NCI-H345 treated with DMSO at 0.1 percent for 48 hours (cell line): ENCODE results near the gene GPR153.
A peak's percentile ranks its signal among the peaks of the same experiment; 100 is the strongest.

Experiments
- DNase-seq: peaks from one replicate; lab custom pipeline; 2025; ENCODE audit not compliant: unreplicated experiment; lab: John Stamatoyannopoulos, UW

GPR153 gene

GRCh38 chr1:6287029-6287428, 26.1 kb upstream of the GPR153 start:
- DNase-seq: no peak

GRCh38 chr1:6286266-6286665, 25.4 kb upstream of the GPR153 start:
- DNase-seq: no peak

- no peak for DNase-seq
These were observed 24.4 kb upstream of the GPR153 start for GRCh38 chr1:6285336-6285735.

DNA sequence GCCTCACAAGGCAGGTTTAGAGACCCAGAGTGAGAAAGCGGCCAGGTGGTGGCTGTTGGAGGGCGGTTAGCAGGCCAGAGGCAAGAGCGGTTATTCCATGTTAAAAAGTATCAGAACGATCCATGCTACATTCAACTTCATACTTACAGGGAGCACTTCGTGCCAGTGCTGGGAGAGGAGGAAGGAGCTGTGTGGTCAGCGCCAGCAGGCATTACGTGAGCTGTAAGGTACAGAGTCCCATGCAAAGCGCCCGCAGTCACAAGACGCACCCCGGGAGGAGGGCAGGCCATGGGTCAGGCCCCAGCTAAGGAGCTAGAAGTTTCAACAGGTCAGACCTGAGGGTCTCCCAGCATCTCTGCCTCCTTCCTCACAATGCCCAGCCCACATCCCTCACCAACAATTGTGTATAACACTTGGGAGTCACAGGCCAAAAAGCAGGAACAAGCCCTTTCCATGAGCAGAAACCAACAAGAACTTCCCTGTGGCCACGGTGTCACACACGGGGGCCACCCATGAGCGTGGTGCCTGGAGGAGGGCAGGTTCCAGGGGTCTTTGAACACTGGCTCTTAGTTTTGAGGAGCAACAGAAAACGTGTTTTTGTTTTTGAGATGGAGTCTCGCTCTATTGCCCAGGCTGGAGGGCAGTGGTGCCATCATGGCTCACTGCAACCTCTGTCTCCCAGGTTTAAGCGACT, 21.8 kb upstream of the GPR153 start:
- no peak for DNase-seq

DNA sequence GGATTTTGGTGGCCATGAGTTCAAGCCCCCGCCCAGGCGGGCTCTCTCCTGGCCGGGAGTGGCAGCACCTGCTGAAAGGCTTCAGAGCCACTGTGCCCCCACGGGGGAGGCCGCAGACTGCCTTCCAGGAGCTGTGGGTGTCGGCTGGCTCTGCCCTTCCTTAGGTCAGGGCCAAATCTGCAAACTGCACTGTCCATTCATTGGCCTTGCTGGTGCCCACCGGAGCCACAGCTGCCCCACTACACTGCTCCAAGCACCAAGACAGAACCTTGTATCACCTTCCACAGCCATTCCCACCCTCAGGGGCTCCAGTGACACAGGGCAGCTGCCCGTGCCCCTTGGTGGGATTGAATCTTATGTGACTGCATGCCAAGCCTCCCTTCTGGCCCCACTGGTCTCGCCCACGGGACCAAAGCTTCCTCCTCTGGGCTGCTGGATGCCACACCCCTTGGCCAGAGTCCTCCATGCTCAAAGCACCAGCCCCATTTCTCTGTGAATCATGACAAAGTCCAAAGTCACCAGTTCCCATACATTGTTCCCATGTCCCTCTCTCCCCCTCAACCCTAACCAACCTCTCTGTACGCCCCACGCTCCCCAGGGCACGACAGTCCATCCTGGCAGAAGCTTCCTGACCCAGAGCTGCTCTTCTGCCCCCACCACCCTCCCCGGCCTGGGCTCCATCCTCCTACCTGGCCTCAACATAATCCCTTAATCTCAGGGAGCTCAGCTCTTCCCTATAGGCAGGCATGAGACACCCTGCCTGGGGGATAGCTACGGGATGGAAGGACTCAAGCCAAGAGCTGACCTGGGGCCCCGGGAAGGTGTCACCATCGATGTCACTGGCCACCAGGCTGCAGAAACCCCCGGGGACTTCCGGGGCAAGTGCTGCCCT, 20.9 kb upstream of the GPR153 start:
- no peak for DNase-seq

DNA sequence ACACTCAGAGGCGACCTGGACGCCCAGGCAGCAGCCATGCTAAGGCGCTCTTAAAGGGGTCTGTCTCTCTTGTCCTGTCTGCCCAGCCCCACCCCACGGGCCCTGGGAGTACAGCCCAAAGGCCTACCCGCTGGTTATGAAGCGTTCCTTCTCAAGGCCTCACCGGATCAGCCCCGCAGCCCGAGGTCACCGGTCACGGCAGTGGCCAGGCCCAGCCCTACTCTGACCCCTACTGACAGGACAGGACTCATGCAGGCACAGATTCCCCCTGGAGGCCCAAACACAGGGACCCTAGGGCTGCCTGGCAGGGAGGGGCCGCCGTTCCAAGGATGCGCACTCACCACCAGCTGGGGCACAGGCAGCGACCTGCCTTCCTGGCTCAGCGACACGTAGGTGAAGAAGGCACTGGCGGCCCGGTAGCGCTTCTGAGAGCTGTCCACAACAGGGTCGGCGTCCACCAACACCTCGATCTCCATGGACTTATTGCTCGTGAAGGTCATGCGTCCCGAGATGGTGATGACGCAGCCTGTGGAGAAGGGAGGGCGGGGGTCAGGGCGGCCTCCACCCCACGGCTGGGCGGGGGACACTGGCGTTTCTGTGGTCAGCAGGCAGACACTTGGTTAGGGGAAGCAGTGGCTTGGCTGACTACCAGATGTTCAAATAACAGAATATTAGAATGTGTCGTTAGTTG, 20.0 kb upstream of the GPR153 start:
- DNase-seq: no peak

- no peak for DNase-seq
These were observed 18.9 kb upstream of the GPR153 start for GRCh38 chr1:6279613-6280383.

GRCh38 chr1:6279066-6279465, 18.2 kb upstream of the GPR153 start:
- DNase-seq: no peak

GRCh38 chr1:6278263-6278662, 17.4 kb upstream of the GPR153 start:
- DNase-seq: no peak

- DNase-seq: no peak
These were observed 16.1 kb upstream of the GPR153 start for GRCh38 chr1:6276811-6277555.

DNA sequence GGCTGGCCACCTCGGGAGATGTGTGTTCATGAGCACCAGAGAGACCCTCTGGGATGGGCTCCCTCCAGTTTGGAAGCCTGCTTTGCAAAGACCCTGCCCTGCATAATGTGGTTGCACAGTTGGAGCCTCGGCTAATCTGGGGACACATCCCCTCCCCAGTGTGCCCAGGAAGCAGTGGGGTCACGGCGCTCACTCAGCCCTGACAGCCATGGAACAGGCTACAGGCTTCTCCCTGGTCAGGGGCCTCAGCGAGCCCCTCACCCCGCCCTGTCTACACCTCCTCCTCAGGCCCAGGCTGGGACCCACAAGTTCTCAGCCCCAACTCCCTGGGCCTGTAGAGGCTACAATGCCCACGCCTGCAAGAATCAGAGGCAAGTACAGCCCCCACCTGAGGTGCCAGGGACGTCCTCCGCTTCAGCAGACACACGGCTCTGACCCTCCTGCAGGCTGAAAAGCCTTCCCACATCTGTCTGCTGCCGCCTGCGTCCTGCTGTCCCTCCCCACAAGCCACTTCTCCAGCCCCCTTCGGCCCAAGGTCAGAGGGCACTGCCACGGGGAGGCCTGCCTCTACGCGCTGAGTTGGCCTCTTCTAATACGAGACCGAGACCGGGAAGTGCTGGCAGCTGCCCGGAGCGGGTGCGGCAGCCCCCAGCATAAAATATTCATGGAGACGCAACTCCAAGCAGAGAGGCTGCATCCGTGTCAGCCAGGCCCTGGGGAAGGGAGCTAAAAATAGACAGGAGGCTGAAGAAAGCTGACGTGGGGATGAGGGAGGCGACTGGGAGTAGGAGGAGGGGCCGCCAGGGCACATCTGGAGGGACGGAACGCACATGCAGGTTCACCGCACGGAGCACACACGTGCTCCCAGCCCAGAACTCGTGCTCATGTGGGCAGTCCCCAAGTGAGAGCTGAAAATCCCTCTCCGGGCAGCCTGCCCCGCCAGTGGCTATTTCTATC, 15.2 kb upstream of the GPR153 start:
- DNase-seq: no peak

DNA sequence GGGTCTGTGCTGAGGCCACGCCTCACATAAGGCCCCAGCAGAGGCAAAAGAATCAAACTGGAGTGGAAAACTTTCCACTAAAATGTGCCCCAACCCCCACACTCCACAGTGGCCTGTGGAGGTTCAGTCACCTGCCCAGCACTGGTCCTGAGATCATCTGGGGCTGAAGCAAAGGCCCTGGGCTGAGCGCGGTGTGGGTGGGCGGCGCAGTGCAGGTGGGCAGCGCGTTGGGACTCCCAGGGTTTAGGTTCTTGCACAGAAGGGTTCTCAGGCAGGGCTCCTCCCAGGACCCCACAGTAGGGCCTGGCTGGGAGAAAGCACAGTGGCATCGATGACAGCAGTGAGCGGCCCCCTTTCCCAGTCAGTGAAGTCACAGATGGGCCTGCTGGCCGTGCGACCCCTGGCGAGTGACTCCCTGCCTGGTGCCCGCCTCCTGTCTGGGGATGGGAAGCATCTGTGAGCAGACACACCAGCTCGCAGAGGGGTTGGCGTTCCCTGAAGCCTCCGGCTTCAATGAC, 13.8 kb upstream of the GPR153 start:
- no peak for DNase-seq

DNA sequence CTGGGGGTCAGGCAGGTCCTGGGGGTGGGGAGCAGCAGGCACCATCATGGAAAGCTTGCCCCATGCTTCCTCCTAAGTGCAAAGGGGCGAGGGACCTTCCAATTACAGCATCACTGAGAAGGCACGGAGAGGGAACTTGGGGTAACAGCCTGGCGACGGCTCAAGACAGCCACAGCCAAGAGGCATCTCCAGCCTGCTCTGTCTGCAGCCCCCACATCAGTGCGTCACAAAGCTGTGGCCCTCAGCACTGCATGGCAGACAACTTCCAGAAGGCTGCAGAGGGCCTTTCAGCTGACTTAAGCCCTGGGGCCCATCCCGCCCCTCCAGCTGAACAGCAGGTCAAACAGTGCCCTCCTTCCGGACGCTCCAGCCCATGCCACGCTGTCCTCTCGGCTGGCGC, 13.2 kb upstream of the GPR153 start:
- DNase-seq: no peak

DNA sequence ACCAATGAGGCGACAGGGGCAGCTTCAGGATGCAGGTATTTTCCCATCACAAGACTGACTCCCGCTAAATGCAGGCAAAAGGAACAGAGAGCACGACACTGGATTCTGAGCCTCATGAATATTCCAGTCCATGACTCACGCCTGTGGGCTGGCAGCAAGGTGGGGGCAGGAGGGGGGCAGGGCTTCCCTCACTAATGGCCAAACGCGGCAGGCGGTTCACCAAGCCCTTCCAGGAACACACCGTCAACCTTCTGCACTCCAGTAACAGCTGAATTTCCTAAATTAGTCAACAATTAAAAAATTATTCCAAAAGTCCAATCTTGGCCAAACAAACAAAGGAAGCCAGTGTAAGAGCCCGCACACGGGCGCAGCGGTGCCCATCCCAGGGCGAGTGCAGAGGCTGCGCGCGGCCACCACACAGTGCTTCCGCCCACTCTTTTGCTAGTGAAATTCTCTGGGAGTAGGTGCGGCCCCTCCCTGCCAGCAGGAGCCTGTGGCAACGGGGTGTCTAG, 12.5 kb upstream of the GPR153 start:
- DNase-seq: no peak

GRCh38 chr1:6272868-6273267, 12.0 kb upstream of the GPR153 start:
- no peak for DNase-seq

DNA sequence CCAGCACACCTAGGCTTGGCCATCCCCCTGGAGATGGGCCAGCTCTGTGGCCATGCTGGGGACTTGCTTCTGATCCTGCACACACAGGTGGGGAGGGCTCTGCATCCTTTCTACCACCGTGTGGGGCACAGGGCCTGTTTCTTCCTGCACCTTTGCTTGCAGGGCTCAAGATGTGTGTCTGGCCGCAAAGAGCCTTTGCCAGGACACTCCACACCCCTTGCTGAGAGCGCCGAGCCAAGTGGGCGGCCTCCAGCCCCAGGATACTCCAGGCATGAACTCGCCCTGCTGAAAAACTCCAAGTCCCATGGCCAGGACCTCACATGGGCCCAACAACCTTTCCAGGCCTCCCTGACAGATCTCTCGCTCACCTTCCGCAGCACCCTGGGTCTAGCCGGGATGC, 11.6 kb upstream of the GPR153 start:
- DNase-seq: no peak

- DNase-seq: no peak
These were observed 10.7 kb upstream of the GPR153 start for GRCh38 chr1:6271554-6271953.

- DNase-seq: no peak
These were observed 10.1 kb upstream of the GPR153 start for GRCh38 chr1:6271006-6271405.

DNA sequence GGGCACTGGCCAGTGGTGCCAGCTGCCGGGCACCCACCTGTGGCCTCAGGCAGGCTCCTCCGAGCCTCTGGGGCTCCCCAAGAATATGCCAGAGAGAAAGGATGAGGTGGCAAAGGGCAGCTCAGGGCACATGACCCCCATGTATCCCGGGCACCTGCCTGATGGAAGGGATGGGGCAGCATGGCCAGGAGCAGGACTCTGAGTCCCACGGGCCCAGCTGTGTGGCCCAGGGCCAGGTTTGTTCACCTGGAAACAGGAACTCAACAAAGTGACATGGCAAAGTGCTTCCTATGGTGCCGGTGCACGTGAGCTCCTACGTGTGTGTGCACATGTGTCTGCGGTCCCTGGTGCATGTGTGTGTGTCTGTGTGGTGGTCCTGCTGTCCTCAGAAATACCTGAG, 9.5 kb upstream of the GPR153 start:
- peak; percentile 22 for DNase-seq
